Lower lobe of right lung (tissue), 2 donors: ENCODE data around the gene CCDC85C. TPM values are rescaled to one million over a fixed set of nuclear protein-coding genes. Genes with fewer than 3 reads are reported as not detected.

Experiments used
- ATAC-seq, 2 donors: fragments of 200-7000 bp; cut with Tn5 transposase; one replicate each; pipeline ENCODE4 v1.9.1; 2020 to 2022; ENCODE audit warnings: mild to moderate bottlenecking in 2 of 2, moderate library complexity in 2 of 2
- DNase-seq: peaks from one replicate; pipeline ENCODE4 v3.0.0-alpha.2; 2020
- H3K27ac ChIP-seq: fragments of 200-600 bp; one replicate; pipeline ENCODE4 v1.8.0; 2022
- H3K27me3 ChIP-seq: fragments of 200-600 bp; one replicate; pipeline ENCODE4 v1.8.0; 2022; ENCODE audit warnings: low read depth
- H3K36me3 ChIP-seq: fragments of 200-600 bp; one replicate; pipeline ENCODE4 v1.8.0; 2022; ENCODE audit warnings: mild to moderate bottlenecking
- H3K4me1 ChIP-seq: fragments of 200-600 bp; one replicate; pipeline ENCODE4 v1.8.0; 2022
- H3K4me3 ChIP-seq: fragments of 200-600 bp; one replicate; pipeline ENCODE4 v1.8.0; 2022; ENCODE audit warnings: mild to moderate bottlenecking
- H3K9me3 ChIP-seq: fragments of 200-600 bp; one replicate; pipeline ENCODE4 v1.8.0; 2022
- intact Hi-C: fragments of 100-400 bp; cut with DNase I; formaldehyde crosslinking; loops from one replicate; pipeline ENCODE4 v1.11.0; 2022
- total RNA-seq: library from RNA; stranded (reverse); fragmentation: NEBNext Ultra II Directional; extraction: Animal tissue kit (Norgen Biotek cat#: 25700); gene quantifications from one replicate; pipeline ENCODE4 v1.2.1, GENCODE V29; 2021
- TF ChIP-seq, protein P1 (sequence below): fragments of 200-600 bp; IDR thresholded peaks from one replicate; pipeline ENCODE4 v1.8.0; 2022; ENCODE audit warnings: antibody characterized with exemption, mild to moderate bottlenecking
- donor health status: DM: no; HTN: yes; CAD: no; lungs with severe emphysema.

CCDC85C gene
- total RNA-seq, 1 donor from 2014 or later = 15.3 TPM

DNA sequence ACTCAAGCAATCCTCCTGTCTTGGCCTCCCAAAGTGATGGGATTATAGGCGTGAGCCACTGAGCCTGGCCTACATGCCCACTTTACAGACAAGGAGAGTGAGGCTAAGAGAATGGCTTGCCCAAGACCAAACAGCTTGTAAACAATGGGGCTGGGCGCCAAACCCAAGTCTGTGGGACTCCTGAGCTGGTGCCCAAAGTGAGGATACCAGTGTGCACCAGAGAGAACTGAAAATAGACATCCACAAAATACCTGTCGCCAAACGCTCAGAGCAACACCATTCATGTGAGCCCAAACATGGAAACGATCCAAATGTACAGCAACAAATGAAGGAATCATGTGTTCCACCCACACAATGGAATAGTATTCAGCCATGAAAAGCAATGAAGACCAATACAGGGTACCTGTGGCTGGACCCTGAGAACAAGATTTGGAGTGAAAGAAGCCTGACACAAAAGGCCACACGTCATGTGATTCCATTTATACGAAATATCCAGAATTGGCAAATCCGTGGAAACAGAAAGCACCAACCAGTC, 84.6 kb downstream of the CCDC85C start:
- no peak overlapping the region for H3K4me3 ChIP-seq
- intact Hi-C loops = no loop called here
- peaks cover 9% of the 10 kb centered on the region for H3K36me3 ChIP-seq
- H3K4me1 ChIP-seq = peaks cover 28% of the 10 kb centered on the region
- H3K27me3 ChIP-seq = no peaks in the 10 kb centered on the region
- no peaks in the 10 kb centered on the region for H3K9me3 ChIP-seq
- TF ChIP-seq, protein P1, sequence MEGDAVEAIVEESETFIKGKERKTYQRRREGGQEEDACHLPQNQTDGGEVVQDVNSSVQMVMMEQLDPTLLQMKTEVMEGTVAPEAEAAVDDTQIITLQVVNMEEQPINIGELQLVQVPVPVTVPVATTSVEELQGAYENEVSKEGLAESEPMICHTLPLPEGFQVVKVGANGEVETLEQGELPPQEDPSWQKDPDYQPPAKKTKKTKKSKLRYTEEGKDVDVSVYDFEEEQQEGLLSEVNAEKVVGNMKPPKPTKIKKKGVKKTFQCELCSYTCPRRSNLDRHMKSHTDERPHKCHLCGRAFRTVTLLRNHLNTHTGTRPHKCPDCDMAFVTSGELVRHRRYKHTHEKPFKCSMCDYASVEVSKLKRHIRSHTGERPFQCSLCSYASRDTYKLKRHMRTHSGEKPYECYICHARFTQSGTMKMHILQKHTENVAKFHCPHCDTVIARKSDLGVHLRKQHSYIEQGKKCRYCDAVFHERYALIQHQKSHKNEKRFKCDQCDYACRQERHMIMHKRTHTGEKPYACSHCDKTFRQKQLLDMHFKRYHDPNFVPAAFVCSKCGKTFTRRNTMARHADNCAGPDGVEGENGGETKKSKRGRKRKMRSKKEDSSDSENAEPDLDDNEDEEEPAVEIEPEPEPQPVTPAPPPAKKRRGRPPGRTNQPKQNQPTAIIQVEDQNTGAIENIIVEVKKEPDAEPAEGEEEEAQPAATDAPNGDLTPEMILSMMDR = no peak
- H3K27ac ChIP-seq = no peak overlapping the region
- ATAC-seq (no peak), DNase-seq (no peak)

DNA sequence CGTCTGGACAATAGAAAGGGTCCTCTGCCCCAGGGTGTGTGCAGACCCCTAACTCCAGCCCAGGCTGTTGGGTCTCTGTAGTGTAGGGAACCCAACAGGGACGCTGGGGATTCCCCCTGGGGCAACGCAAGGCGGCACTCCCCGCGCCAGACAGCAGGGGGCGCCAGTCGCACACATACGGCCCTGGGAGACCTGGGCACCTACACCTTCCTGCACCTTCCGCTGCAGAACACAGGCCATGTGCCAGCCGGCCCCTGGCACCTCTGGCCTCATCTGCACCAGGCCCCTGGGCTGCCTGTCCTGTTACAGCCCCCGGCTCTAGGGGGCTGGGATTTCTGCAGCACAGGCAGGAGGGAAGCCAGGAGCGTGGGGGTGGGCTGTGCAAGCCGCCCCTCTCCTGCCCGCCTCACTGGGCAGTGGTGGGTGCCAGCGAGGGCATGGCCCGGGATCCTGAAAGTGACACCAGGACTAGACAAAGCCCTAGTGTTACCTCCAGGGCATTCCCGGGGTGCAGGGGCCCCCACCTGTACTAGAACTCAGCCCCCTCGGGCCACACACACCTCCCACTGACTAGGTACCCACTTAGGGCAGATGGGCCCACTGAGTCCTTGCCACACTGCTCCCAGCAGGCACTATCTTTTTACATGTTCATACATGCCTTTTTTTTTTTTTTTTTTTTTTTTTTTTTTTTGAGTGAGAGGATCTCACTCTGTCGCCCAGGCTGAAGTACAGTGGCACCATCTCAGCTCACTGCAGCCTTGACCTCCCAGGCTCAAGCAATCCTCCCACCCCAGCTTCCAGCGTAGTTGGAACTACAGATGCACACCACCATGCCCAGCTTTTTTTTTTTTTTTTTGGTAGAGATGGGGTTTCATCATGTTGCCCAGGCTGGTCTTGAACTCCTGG, 85.3 kb downstream of the CCDC85C start:
- ATAC-seq (peak; percentile 82), DNase-seq (peak; percentile 83)
- Histone ChIP-seq H3K27ac (no peak overlapping the region), H3K36me3 (peaks cover 16% of the 10 kb centered on the region), H3K4me3 (no peak overlapping the region), H3K4me1 (peaks cover 20% of the 10 kb centered on the region), H3K9me3 (no peaks in the 10 kb centered on the region), H3K27me3 (no peaks in the 10 kb centered on the region)
- TF ChIP-seq, protein P1 = peak; percentile 99
- intact Hi-C loops = no loop called here

DNA sequence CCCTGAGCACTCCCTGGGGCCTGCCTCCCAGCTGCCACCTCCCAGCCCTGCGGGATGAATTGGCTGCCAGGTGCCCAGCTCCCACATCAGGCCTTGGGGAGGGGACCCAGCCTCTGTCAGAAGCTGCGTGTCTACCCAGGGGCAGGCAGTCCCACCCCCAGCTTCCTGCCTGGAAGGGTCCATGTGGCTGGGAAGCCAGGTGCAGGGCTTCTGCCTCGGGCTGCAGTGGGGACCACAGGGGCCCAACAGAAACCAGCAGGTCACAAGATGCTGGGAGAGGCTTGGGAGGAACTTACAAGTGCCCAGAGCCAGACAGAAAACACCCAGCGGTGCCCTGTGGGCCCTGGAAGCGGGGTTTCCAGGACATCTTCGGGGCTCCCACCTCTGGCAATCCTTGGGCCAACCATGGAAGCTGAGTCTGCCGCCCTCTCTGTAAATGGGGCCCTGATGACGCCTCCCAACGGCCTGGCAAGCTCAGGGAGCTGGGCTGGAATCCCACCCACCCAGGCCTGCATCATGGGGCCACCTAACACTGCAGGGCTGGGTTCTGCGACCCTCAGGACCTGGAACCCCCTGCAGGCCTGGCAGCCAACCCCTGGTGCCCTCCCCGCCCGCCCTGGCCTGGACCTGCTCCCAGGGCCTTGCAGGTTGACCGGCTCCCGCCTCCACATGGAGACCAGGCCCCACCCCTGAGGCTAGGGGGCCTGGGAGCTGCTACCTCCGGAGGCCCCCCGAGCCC, 86.2 kb downstream of the CCDC85C start:
- Histone ChIP-seq H3K27me3 (no peaks in the 10 kb centered on the region), H3K27ac (no peak overlapping the region), H3K36me3 (peaks cover 25% of the 10 kb centered on the region), H3K4me3 (no peak overlapping the region), H3K9me3 (no peaks in the 10 kb centered on the region), H3K4me1 (peaks cover 12% of the 10 kb centered on the region)
- intact Hi-C loops = no loop called here
- DNase-seq = peak; percentile 45
- TF ChIP-seq, protein P1 = no peak
- ATAC-seq = peak in 1 of 2 donors; percentile 1

DNA sequence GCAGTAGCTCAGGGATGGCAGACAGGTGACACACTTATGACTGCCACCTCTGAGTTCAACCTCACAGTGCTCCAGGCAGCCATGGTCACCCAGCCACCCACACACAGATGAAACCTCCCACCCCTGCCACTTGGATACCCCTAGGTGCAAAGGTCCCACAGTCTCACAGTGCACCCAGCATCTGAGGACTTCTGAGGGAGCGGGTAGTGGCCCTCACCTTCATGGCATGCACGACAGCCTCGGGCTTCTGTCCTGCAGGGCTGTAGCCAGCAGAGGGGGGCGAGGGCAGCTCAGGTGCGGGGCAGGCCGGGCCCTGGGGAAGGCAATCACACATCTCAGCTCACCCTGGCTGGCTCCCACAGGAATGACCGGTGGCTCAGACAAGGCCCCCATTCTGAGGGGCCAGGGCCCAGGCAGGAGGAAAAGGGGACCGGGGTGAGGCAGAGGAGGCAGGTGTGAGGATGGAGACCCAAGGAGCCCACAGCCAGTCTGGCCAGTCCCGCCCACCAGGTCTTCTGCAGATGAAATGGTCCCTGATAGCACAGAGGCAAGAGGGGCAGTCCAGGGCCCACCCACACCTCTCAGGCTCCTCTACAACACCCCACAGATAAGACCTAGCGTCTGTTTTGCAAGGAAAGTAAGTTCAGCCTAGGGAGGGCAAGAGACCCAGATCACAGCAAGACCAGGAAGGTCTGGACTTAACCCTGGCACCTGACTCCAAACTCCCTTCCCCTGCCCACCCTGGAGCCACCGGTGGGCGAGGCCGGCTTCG, 87.0 kb downstream of the CCDC85C start:
- TF ChIP-seq, protein P1 = no peak
- Histone ChIP-seq H3K27me3 (no peaks in the 10 kb centered on the region), H3K36me3 (peaks cover 31% of the 10 kb centered on the region), H3K9me3 (no peaks in the 10 kb centered on the region), H3K4me3 (no peak overlapping the region), H3K27ac (no peak overlapping the region), H3K4me1 (peaks cover 7% of the 10 kb centered on the region)
- DNase-seq (no peak), ATAC-seq (no peak)
- intact Hi-C loops = no loop called here
